ENCODE data around the gene RIN1. TPM values are rescaled to one million over a fixed set of nuclear protein-coding genes. Genes with fewer than 3 reads are reported as not detected.

Gene RIN1
- total and polyA plus RNA-seq, 2 of the 13 experiments (the other 11 are each of a cell fraction or from before 2014, with no cell fraction given), result 2.4 to 4.1 TPM

DNA sequence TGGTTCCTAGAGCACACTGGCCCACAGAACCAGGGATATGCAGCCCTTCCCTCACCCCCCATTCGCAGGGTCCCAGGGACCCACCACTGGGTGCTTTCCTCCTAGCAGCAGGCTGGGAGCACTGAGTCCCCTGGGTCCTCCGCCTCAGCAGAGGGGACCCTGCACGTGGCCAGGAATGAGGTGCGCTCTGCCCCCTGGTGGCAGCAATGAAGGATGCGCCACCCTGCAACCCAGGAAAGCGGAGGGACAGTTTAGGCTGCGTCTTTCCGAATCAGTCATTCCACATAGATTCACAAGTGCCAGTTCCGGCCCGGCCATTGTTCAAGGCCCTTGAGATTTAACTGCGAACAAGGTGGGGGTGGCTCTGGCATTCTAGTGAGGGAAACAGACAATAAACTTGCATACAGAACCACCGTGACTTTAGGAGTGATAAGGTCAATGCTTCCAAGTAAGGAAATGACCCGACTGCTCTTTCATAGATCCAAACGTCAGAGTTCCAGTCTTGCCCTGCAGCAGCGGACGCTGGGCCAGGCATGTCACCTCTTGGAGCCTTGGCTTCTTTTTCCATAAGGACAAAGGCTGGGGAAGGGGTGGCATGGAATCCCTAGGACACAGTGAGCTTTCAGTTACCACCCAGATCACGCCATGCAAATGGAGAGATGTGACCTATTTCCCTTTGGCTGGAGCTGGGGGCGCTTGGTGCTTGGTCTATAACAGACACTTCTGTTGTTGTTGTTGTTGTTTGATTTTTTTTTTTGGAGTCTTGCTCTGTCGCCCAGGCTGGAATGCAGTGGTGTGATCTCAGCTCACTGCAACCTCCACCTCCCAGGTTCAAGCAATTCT lies 7.7 kb downstream of the RIN1 start (continued):
- TF ChIP-seq, protein P1, sequence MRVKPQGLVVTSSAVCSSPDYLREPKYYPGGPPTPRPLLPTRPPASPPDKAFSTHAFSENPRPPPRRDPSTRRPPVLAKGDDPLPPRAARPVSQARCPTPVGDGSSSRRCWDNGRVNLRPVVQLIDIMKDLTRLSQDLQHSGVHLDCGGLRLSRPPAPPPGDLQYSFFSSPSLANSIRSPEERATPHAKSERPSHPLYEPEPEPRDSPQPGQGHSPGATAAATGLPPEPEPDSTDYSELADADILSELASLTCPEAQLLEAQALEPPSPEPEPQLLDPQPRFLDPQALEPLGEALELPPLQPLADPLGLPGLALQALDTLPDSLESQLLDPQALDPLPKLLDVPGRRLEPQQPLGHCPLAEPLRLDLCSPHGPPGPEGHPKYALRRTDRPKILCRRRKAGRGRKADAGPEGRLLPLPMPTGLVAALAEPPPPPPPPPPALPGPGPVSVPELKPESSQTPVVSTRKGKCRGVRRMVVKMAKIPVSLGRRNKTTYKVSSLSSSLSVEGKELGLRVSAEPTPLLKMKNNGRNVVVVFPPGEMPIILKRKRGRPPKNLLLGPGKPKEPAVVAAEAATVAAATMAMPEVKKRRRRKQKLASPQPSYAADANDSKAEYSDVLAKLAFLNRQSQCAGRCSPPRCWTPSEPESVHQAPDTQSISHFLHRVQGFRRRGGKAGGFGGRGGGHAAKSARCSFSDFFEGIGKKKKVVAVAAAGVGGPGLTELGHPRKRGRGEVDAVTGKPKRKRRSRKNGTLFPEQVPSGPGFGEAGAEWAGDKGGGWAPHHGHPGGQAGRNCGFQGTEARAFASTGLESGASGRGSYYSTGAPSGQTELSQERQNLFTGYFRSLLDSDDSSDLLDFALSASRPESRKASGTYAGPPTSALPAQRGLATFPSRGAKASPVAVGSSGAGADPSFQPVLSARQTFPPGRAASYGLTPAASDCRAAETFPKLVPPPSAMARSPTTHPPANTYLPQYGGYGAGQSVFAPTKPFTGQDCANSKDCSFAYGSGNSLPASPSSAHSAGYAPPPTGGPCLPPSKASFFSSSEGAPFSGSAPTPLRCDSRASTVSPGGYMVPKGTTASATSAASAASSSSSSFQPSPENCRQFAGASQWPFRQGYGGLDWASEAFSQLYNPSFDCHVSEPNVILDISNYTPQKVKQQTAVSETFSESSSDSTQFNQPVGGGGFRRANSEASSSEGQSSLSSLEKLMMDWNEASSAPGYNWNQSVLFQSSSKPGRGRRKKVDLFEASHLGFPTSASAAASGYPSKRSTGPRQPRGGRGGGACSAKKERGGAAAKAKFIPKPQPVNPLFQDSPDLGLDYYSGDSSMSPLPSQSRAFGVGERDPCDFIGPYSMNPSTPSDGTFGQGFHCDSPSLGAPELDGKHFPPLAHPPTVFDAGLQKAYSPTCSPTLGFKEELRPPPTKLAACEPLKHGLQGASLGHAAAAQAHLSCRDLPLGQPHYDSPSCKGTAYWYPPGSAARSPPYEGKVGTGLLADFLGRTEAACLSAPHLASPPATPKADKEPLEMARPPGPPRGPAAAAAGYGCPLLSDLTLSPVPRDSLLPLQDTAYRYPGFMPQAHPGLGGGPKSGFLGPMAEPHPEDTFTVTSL (CRISPR knock-in tag; IDR thresholded peaks at IDR 0.05; ENCODE audit: borderline replicate concordance), result no peak
- TF ChIP-seq SOX13 (IDR thresholded peaks at IDR 0.05) (no peak), SOX13 (CRISPR knock-in tag; conservative IDR thresholded peaks at IDR 0.05 in 1 of 2, IDR thresholded peaks at IDR 0.05 in 1 of 2) (peak in 1 of 2 experiments; percentile 71; a peak in 2 of 4 replicates), CCDC6 (CRISPR knock-in tag; IDR thresholded peaks at IDR 0.05) (no peak), NAIF1 (CRISPR knock-in tag; IDR thresholded peaks at IDR 0.05; ENCODE audit: borderline replicate concordance) (0 out of 2 replicates have a peak, but pooled peaks have one; percentile 68), ZSCAN29 (CRISPR knock-in tag; conservative IDR thresholded peaks at IDR 0.05) (no peak), ZNF343 (CRISPR knock-in tag; IDR thresholded peaks at IDR 0.05) (no peak), HNRNPL (IDR thresholded peaks at IDR 0.05; ENCODE audit: low read depth, low read length) (no peak), SAFB2 (CRISPR knock-in tag; IDR thresholded peaks at IDR 0.05; ENCODE audit: borderline replicate concordance, low read depth) (0 out of 2 replicates have a peak, but pooled peaks have one; percentile 52), ZNF788 (CRISPR knock-in tag; IDR thresholded peaks at IDR 0.05; ENCODE audit: borderline replicate concordance) (peak; percentile 62; the same call in 1 of the 2 replicates), HDAC2 (CRISPR knock-in tag; IDR thresholded peaks at IDR 0.05) (peak; percentile 87), MYC (CRISPR knock-in tag; IDR thresholded peaks at IDR 0.05; ENCODE audit: borderline replicate concordance) (peak; percentile 99), ZBTB21 (CRISPR knock-in tag; IDR thresholded peaks at IDR 0.05) (peak; percentile 42; the same call in 1 of the 2 replicates), ZNF121 (CRISPR knock-in tag; IDR thresholded peaks at IDR 0.05) (peak; percentile 75)
- TF ChIP-seq, protein P2, sequence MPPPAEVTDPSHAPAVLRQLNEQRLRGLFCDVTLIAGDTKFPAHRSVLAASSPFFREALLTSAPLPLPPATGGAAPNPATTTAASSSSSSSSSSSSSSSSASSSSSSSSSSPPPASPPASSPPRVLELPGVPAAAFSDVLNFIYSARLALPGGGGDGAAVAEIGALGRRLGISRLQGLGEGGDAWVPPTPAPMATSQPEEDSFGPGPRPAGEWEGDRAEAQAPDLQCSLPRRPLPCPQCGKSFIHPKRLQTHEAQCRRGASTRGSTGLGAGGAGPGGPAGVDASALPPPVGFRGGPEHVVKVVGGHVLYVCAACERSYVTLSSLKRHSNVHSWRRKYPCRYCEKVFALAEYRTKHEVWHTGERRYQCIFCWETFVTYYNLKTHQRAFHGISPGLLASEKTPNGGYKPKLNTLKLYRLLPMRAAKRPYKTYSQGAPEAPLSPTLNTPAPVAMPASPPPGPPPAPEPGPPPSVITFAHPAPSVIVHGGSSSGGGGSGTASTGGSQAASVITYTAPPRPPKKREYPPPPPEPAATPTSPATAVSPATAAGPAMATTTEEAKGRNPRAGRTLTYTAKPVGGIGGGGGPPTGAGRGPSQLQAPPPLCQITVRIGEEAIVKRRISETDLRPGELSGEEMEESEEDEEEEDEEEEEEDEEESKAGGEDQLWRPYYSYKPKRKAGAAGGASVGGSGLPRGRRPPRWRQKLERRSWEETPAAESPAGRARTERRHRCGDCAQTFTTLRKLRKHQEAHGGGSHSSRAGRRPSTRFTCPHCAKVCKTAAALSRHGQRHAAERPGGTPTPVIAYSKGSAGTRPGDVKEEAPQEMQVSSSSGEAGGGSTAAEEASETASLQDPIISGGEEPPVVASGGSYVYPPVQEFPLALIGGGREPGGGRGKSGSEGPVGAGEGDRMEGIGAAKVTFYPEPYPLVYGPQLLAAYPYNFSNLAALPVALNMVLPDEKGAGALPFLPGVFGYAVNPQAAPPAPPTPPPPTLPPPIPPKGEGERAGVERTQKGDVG (CRISPR knock-in tag; IDR thresholded peaks at IDR 0.05; ENCODE audit: borderline replicate concordance), result 0 out of 2 replicates have a peak, but pooled peaks have one; percentile 27
- TF ChIP-seq, protein P3, sequence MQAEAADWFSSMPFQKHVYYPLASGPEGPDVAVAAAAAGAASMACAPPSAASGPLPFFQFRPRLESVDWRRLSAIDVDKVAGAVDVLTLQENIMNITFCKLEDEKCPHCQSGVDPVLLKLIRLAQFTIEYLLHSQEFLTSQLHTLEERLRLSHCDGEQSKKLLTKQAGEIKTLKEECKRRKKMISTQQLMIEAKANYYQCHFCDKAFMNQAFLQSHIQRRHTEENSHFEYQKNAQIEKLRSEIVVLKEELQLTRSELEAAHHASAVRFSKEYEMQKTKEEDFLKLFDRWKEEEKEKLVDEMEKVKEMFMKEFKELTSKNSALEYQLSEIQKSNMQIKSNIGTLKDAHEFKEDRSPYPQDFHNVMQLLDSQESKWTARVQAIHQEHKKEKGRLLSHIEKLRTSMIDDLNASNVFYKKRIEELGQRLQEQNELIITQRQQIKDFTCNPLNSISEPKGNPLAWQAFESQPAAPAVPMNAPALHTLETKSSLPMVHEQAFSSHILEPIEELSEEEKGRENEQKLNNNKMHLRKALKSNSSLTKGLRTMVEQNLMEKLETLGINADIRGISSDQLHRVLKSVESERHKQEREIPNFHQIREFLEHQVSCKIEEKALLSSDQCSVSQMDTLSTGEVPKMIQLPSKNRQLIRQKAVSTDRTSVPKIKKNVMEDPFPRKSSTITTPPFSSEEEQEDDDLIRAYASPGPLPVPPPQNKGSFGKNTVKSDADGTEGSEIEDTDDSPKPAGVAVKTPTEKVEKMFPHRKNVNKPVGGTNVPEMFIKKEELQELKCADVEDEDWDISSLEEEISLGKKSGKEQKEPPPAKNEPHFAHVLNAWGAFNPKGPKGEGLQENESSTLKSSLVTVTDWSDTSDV (CRISPR knock-in tag; IDR thresholded peaks at IDR 0.05), result 0 out of 2 replicates have a peak, but pooled peaks have one; percentile 54

All from HepG2 (cell line).